ENCODE results near the gene PMEL.
"Not testable (repeated sequence)": the region's sequence is repeated elsewhere in the genome, so short reads cannot be mapped to it uniquely, and the experiment has no call there.

Gene PMEL

DNA sequence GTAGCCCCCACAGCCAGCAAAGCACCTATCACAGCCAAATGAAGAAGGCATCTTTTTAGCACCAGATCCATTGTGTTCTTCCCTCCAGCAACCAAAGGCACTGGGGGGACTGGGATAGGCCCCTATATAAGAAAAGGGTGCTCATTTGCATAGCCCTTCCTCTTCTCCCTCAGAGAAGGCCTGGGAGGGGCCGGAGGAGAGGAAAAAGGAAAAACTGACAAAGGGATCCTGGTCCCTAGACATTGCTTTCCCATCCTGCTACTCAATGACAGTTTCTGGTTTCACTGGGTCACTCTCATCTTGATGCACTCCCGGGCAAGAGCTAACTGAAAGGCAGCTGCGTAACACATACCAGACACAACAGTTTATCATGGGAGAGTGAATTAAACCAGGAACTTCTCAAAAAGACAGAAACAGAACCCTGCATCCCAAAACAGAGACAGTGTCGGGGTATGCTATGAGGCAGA lies at the start of gene PMEL:
PMEL (minus strand) TSS at position 102 of the 467 bp plus-strand sequence; CDS start at position 71, 31 bp downstream.
- no peak for DNase-seq (ENCODE audit: low read depth)

GRCh38 chr12:56014205-56014604 lies 48.4 kb upstream of the PMEL start:
- no peak for DNase-seq (ENCODE audit: low read depth)

DNA sequence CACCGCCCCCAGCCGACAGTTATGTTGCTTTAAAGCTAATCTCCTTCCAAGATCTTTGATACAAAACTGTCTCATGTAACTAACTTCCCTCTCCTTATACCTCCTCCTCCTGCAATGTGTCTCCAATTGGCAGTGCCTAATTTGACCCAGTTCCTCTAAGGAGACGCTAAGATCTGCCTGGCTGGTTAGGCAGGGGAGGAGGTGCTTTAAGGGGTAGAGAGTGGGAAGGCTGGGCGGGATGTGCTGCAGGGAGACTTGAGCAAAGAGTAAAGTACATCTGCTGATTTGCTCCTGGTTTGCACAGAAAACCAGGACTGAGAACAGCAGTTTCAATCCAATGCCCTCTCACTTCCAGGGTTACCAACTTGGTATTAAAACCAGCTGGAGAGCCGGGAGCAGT lies 47.6 kb upstream of the PMEL start:
- DNase-seq (ENCODE audit: low read depth): no peak

DNA sequence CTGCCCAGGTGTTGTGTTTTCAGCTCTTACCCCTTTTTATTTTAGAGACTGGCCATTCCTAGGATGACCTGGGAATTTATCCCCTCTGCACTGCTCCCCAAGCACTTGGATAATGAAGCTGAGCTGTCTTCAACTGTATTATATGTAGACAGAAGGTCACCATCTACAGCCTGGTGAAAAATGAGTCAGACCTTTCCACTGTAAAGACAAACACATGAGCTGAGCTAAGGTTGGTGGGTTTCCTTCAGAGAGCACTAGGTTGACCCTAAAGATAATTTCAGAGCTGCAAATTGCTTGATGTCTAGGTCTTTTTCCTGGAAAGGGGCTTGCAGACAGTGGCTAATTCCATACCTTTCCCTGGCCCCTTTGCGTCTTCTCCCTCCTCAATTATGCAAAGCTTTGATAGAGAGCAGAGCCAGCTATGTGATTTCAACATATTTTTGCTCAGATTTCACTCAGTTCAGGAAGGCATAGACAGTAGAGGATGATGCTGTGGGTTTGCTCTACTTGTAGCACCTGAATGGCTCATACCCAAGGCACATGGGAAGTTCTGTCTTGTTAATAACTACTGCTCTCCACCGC lies 45.8 kb upstream of the PMEL start:
- DNase-seq (ENCODE audit: low read depth): no peak

GRCh38 chr12:56010111-56010570 lies 44.3 kb upstream of the PMEL start:
- DNase-seq (ENCODE audit: low read depth): no peak

DNA sequence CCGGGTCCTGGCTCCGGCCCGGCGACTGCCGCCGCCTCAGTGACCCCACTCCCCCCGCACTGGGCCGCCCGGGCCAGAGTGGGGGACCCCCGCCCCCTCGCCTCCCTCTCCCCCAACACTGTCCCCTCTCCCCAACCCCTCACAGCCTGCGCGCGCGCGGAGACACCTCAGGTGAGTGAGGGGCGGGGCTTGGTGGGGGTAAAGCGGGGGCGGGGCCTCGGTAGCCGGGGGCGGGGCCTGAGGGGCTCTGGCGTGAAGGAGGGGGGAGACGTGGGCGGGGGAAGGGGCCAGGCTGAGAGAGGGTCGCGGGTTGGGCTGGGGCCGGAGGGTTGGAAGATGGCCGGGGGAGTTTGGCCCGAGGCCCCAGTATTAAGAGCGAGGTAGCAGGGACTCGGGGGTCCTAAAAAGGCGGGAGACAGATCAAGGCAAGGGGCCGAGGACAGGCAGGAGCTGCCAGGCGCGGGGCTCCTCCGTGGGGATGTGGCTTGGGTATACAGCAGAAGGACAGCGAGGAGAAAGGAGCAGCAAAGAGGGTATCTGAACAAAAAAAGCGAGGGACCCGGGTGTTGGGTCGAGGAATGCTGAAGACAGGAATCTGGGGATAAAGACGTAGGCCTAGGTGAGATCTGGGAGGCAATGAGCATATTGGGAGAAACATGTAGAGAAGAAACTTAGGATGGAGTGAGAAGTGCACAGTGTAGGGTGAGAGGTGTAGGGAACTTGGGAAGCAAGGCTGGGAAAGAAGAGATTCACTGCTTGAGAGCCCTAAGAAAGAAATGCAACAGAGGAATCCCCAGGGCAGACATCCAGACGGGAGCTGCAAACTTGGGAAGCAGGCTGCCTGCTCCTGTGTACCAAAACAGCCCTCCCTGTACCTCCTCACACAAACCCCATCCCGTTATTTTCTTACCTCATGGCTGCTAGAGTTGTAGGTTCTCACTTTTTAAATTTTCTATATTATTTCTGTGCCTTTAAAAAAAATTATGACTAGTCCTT lies 42.0 kb upstream of the PMEL start:
- DNase-seq (ENCODE audit: low read depth): no peak

DNA sequence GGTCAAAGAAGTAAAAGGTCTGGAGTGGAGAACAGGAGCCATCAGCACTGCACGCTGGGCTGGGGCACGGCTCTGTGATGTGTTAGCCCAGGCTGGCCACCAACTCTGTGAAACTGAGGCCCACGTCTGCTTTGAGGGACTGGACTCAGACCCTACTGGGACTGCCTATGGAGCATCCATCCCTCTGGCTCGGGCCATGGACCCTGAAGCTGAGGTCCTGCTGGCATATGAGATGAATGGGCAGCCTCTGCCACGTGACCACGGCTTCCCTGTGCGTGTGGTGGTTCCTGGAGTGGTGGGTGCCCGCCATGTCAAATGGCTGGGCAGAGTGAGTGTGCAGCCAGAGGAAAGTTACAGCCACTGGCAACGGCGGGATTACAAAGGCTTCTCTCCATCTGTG lies 38.4 kb upstream of the PMEL start:
- DNase-seq (ENCODE audit: low read depth): no peak

- not testable (repeated sequence) for DNase-seq (ENCODE audit: low read depth)
These were observed 37.5 kb upstream of the PMEL start for GRCh38 chr12:56003376-56003775.

- no peak for DNase-seq (ENCODE audit: low read depth)
These were observed 35.8 kb upstream of the PMEL start for GRCh38 chr12:56001487-56002100.

DNA sequence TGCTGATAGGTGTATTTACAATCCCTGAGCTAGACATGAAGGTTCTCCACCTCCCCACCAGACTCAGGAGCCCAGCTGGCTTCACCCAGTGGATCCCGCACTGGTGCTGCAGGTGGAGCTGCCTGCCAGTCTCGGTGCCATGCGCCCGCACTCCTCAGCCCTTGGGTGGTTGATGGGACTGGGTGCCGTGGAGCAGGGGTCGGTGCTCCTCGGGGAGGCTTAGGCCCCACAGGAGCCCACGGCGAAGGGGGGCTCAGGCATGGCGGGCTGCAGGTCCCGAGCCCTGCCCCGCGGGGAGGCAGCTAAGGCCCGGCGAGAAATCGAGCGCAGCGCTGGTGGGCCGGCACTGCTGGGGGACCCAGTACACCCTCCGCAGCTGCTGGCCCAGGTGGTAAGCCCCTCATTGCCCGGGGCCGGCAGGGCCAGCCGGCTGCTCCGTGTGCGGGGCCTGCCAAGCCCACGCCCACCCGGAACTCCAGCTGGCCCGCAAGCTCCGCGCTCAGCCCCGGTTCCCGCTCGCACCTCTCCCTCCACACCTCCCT lies 34.2 kb upstream of the PMEL start:
- not testable (repeated sequence) for DNase-seq (ENCODE audit: low read depth)

- not testable (repeated sequence) for DNase-seq (ENCODE audit: low read depth)
These were observed 33.7 kb upstream of the PMEL start for GRCh38 chr12:55999522-55999921.

GRCh38 chr12:55997535-55997859 lies 31.7 kb upstream of the PMEL start:
- DNase-seq (ENCODE audit: low read depth): no peak

DNA sequence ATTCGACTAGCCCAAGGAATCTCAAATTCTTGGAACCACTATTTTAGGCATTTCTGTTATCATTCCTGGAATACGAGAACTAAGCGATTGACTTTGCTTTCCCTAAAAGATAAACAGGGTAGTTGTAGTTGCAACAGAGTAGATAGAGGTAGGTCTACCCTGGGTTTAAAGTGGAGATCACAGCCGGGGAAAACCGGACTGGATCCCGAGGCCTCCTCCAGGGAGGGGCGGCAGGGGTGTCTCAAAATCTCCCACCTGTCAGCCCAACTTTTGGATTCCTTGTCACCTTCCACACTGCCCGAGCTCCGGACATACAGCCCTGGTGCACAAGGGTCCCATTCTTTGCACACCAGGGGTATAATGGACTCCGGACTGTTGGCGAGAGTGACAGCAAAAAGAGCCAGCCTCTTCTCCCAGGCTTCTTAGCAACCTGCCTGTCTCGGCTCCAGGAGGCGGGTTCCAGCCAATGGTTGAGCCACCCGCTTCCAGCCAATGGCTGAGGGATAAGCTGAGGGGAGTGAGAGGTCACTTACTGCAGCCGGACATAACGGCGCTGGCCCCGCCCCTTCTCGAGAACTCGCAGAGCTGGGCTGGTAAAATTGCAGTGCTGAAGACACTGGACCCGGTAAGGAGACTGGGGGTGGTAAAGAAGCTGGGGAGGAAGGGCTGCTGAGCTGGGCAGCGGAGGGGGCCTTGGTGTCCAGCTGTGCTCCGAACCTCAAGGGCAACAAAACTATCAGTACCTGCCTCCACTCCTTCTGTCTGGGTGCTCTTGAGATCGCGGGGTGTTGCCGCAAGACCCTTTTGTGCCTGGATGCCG lies 31.1 kb upstream of the PMEL start, which contains the start of gene SUOX:
SUOX (plus strand) TSS at position 562 of the 820 bp plus-strand sequence. CDS start 4,946 bp downstream, outside the sequence.
- DNase-seq (ENCODE audit: low read depth): peak; percentile 83

- DNase-seq (ENCODE audit: low read depth): no peak
These were observed 30.4 kb upstream of the PMEL start for GRCh38 chr12:55996201-55996714.

- no peak for DNase-seq (ENCODE audit: low read depth)
These were observed 29.5 kb upstream of the PMEL start for GRCh38 chr12:55995366-55995765.

GRCh38 chr12:55993230-55993853 lies 27.5 kb upstream of the PMEL start:
- no peak for DNase-seq (ENCODE audit: low read depth)

GRCh38 chr12:55991110-55991509 lies 25.3 kb upstream of the PMEL start:
- DNase-seq (ENCODE audit: low read depth): no peak

- DNase-seq (ENCODE audit: low read depth): not testable (repeated sequence)
These were observed 20.1 kb upstream of the PMEL start for GRCh38 chr12:55985976-55986375.

- DNase-seq (ENCODE audit: low read depth): no peak
These were observed 19.5 kb upstream of the PMEL start for GRCh38 chr12:55985341-55985740.

- DNase-seq (ENCODE audit: low read depth): no peak
These were observed 19.0 kb upstream of the PMEL start for GRCh38 chr12:55984861-55985260.

Measured in GM04503 (cell line).